SW 1271 (cell line): Measurements from ENCODE around the gene MTA2.
"Not testable (repeated sequence)": the region's sequence is repeated elsewhere in the genome, so short reads cannot be mapped to it uniquely, and the experiment has no call there.

Source experiments
- DNase-seq, 2 experiments: peaks; one replicate each; lab custom pipeline; 2025; lab: John Stamatoyannopoulos, UW

MTA2 gene

GRCh38 chr11:62601372-62602140 is at the start of gene MTA2:
Gene MTA2 (minus strand): TSS chr11:62601865. CDS start chr11:62601450, 415 bp downstream.
- DNase-seq = peak; percentile 90 to 95

DNA sequence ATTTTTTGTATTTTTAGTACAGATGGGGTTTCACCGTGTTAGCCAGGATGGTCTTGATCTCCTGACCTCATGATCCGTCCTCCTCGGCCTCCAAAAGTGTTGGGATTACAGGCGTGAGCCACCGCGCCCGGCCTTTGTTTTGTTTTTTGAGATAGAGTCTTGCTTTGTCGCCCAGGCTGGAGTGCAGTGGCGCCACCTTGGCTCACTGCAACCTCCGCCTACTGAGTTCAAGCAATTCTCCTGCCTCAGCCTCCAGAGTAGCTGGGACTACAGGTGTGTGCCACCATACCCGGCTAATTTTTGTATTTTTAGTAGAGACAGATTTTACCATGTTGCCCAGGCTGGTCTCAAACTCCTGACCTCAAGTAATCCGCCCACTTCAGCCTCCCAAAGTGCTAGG is 48.6 kb upstream of the MTA2 start:
- not testable (repeated sequence) for DNase-seq

DNA sequence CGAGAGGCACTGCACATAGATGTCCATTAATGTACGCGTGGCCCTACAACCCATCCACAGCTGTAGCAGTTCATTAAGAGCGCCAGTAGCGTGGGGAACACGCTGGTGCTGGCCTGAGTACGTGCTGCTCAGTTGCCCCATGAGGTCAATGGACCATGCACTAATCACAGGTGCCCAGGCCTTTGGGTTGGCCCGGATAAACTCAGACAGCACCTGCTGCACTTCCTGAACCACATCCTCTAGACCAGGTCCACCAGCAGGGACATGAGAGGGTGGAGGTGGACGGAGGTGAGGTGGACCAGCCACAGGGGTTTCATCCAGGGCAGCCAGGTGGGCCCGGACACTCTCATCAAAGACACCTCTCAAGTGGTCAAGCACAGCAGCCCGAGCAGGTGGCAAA is 47.8 kb upstream of the MTA2 start:
- DNase-seq = no peak

DNA sequence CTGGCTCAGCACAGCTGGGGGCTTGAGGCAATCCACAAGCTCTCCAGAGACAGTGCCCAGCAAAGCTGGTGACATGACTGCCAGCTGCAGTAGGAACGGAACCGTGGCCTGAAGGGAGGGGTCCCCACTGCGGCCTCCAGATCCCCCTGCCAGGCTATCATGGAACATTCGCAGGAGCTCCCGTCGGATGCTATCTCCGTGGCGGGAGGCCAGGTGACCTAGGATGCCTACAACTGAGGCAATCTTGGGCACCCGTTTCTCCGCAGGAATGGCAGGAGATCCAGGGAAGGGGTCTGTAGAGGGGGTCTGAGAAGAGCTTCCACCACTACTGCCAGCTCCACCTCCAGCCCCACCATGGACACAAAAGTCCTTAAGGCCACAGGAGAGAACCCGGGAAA is 47.3 kb upstream of the MTA2 start:
- DNase-seq = no peak

DNA sequence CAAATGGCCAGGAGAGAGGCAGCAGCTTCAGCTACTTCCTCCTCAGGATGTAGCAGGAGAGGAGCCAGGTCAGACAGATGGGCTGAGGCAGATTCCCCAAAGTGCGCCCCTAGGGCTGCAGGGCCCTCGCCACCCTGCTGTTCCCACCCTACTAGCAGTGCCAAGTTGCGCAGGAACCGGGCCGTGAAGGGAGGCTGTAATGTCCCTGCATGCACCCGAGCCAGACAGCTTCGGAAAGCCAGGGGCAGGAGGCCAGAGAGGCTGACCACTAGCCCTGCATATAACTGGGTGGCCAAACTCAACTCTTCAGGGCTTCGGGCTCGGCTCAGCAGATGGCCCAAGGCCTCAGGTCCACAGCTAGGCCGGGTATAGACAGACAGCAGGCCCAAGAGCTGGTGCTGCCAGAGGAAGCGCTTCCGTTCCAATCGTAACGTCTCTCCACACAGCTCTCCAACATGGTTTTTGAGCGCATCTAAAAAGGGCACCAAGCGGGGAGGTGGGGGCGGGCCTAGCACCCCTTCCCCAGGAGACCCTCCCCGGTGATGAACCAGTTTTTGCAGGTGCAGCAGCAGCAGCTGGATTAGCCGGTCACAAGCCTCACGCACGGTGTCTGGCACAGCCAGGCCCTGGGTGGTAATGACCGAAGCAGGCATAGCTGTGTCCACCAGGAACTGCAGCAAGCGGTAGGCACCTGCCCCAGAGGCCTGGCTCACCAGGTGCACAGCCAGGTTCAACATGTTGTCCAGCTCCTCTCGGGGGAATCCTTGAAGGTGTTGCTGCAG is 46.7 kb upstream of the MTA2 start:
- no peak for DNase-seq

DNA sequence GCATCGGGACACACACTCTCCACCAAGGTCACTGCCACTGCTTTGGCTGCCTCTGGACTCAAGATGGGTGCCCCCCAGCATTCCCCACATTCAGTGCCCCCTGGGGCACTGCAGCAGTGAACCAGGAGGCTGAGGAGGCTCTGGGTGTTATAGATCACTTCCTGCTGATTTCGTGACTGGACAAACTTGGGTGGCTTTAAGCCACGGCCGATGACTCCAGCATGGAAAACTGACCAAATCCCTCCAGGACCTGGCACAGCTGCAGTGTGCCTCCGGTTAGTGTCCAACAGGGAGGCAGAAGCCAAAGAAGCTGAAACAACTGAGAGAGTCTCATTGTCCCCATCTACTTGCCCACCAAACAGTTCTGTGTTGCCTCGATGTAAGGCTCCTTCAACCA is 45.9 kb upstream of the MTA2 start:
- no peak for DNase-seq

GRCh38 chr11:62646825-62647608 is 45.4 kb upstream of the MTA2 start:
- no peak for DNase-seq

DNA sequence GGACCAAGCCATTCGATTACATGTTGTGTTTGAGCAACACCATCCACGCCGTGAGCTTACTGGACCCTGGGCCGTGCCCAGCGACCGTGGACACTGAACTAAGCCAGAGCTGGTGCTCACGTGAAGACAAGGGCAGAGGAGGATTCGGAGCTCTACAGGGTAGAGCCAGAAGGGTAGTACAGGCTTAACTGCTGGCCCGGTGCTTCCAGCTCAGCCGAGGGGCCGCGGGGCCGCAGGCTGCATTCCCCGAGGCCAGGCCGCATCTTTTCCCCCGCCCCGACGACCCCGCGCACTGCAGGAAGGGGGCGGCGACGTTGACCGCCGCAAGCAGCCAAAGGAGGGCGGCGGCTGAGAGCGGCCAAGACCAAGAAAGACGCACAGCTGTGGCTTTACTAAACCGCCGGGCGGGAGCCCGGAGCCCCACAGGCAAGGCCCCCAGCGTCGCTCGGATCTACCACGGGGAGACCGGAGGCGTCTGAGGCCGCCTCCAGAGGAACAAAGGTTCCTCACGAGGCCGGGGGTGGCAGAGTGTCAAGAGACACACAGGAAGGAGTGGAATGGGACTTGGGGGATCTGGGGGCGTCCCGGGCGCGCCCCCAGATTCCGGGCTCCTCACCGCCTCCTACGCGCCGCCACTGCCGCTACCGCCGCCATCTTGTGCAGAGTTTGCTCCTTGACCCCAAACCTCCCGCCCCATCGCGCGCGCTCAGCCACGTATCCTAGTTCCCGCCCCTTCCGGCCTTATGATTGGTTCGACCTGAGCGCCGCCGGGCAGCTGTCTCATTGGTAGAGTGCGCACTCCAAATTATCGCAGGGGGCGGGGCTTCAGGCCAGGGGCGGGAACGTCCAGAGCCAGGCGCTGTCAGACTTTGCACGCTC is 44.5 kb upstream of the MTA2 start, which contains the start of gene GANAB:
Gene GANAB (minus strand): TSS at position 668 of the 879 bp plus-strand sequence. CDS start 14 bp downstream, at position 654.
- peak; percentile 87 to 97 for DNase-seq

- DNase-seq = no peak
Observed at GRCh38 chr11:62645671-62645945, 43.9 kb upstream of the MTA2 start.

DNA sequence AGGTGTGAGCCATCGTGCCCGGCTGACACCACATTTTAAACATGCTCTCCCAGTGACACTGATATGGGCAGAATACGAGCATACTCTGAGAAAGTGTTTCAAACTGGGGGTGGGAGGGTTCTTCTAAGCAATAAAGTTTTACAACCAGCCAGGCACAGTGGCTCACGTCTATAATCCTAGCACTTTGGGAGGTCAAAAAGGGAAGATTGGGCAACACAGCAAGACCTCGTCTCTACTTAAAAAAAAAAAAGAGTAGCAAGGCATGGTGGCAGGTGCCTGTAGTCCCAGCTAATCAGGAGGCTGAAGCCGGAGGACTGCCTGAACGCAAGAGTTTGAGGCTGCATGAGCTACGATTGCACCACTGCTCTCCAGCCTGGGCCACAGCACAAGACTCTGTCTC is 42.6 kb upstream of the MTA2 start:
- DNase-seq = no peak

- DNase-seq = no peak
Observed at GRCh38 chr11:62632492-62632891, 30.8 kb upstream of the MTA2 start.

DNA sequence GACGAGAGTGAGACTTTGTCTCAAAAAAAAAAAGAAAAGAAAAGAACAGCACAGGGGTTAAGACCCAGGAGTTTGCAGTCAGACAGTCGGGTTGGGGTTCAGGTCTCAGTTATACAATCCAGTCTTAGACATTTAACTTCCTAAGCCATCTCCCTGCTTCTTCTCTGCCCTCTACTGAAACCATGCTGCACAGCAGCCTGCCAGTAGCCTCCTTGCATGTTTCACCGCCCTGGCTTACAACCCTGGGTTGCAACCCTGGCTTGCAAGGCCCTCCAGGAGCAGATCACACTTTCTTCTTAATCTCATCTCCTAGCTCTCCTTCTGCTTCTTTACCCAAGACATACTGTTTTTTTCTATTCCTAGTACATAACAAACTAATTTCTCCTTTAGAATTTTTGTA is 26.0 kb upstream of the MTA2 start:
- DNase-seq = peak in 1 of 2 experiments; percentile 19

GRCh38 chr11:62622476-62623089 is 20.9 kb upstream of the MTA2 start:
- DNase-seq = no peak

DNA sequence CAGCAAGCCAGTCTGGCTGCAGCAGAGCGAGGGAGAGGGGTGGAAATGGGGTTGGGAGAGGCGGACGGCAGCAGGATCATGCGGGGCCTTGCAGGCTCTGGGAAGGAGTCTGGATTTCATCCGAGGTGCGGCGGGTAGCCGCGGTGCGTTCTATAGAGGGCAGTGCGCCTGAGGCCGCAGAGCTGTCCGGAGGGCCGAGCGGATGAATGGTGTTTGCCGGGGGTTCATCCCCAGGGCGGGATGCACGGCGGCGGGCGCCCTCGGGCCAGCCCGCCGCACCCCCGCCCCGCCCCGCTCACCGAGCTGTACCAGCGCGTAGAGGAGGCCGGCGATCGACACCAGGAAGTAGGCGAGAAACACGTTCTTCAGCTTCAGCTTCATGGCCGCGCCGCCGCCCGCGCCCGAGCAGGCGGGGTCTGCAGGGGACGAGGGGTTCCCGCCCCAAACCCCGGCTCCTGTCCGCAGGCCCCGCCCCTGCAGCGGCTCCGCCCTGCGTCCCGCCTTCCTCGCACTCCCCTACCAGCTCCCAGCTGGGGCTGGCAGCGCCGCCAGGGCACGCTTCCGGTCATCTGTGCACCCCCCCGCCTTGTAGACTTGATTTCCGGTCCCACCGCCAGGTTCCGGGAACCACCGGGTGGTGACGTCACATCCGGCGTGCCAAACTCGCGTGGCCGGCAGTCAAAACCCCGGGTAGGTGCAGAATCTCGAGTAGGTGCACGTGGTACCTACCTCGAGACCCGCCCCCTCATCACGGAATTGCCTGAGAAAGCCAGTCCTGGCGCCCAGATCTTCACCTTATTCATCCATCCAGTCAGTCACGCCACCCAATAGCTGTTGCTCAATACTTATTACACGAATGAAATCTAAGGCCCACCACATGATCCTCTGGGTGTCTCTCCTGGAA is 20.2 kb upstream of the MTA2 start, which contains the start of gene B3GAT3:
Gene B3GAT3 (minus strand): TSS at position 420 of the 904 bp plus-strand sequence. CDS start 39 bp downstream, at position 381.
- DNase-seq = peak; percentile 91 to 96

DNA sequence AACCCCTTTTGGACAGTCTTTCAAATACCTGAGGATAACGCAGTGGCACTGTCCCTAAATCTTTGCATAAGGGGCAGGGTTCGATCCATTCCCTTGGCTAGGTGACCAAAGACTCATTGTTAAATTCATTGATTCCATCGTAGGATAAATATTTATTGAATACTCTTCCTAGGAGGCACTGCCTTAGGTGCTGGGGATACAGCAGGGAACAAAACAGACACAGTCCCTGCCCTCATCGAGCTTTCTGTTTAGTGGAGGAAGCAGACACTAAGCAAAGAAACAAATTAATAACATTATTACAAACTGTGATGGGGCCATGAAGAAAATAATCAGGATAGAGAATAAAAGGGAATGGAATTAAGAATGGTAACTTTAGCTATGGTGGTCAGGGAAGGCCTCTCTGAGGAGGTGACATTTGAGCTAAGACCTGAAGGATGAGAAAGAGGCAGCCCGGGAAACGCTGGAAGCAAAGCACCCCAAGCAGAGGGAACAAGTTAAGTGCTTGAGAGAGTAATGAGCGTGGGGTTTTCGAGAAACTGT is 19.4 kb upstream of the MTA2 start:
- no peak for DNase-seq

DNA sequence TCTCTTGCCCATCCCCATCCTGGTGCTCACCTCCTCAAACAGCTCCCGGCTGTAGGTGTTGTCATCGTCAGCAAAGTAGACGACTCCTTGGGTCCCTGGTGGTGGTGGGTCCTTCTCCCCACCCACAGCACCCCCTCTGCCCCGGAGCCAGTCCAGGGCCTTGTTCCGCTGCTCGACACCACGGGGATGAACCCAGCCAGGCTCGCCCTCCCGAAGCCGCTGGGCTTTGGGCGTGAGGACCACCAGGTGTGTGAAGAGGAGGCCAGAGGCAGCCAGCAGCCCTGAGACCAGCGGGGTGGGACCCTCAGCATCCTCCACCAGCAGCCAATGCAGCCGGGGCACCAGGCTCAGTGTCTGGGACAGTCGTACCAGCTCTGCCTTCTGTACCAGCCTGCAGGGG is 15.3 kb upstream of the MTA2 start:
- not testable (repeated sequence) for DNase-seq

DNA sequence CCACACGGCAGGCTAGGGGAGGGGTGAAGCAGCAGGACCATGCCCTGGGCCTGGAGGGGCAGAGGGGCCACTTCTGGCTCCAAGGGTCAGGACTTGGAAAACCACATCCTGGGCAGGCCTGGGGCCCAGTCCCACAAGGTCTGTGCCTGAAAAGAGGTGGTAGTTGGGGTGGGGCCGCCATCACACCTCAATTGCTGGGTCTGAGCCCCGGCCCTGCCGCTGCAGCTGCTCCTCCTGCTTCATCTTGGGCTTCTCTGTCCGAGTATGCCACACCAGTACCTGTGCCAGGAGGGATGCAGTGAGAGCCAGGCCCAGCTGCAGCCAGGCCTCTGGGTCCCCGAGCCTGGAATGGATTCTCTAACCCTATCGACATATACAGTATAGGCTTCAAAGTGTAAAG is 13.9 kb upstream of the MTA2 start:
- no peak for DNase-seq

GRCh38 chr11:62614275-62614674 is 12.6 kb upstream of the MTA2 start:
- no peak for DNase-seq

GRCh38 chr11:62613291-62613778 is 11.7 kb upstream of the MTA2 start:
- no peak for DNase-seq
